SK-N-SH treated with all-trans-retinoic acid at 6 μM for 48 hours (cell line): ENCODE data around the gene MPI.

Source experiments
- ATAC-seq: fragments of 200-7000 bp; cut with Tn5 transposase; 3 replicates; pipeline ENCODE4 v1.9.1; 2020; ENCODE audit warnings: mild to moderate bottlenecking, moderate library complexity
- ARNTL ChIP-seq: fragments of 450-650 bp; formaldehyde crosslinking; IDR thresholded peaks from 2 replicates; pipeline ENCODE4 v1.5.0; 2020; ENCODE audit warnings: low read depth, mild to moderate bottlenecking, moderate library complexity, borderline replicate concordance
- CSDC2 ChIP-seq: fragments of 250-450 bp; sonication (Bioruptor Pico); IDR thresholded peaks from 2 replicates; pipeline ENCODE4 v1.5.0; 2020; ENCODE audit warnings: mild to moderate bottlenecking, moderate library complexity
- GLIS3 ChIP-seq: fragments of 250-450 bp; sonication (Bioruptor Pico); IDR thresholded peaks from 2 replicates; pipeline ENCODE4 v1.5.0; 2020; ENCODE audit warnings: mild to moderate bottlenecking, moderate library complexity
- ISL1 ChIP-seq: fragments of 250-450 bp; sonication (Bioruptor Pico); IDR thresholded peaks from 2 replicates; pipeline ENCODE4 v2.1.2; 2022; ENCODE audit warnings: mild to moderate bottlenecking, moderate library complexity
- OSR1 ChIP-seq: fragments of 250-450 bp; sonication (Bioruptor Pico); IDR thresholded peaks from 2 replicates; pipeline ENCODE4 v1.8.0; 2022; ENCODE audit warnings: moderate library complexity, mild to moderate bottlenecking, inconsistent platforms
- RARB ChIP-seq: fragments of 250-450 bp; sonication (Bioruptor Pico); IDR thresholded peaks from 2 replicates; pipeline ENCODE4 v1.8.0; 2021; ENCODE audit warnings: mild to moderate bottlenecking, moderate library complexity
- SNAI2 ChIP-seq: fragments of 250-450 bp; sonication (Bioruptor Pico); IDR thresholded peaks from 2 replicates; pipeline ENCODE4 v1.5.0; 2020; ENCODE audit warnings: mild to moderate bottlenecking, moderate library complexity
- TCF4 ChIP-seq: fragments of 250-450 bp; sonication (Bioruptor Pico); IDR thresholded peaks from 2 replicates; pipeline ENCODE4 v1.8.0; 2021; ENCODE audit warnings: mild to moderate bottlenecking, moderate library complexity, borderline replicate concordance
- TOX ChIP-seq: fragments of 250-450 bp; sonication (Bioruptor Pico); IDR thresholded peaks from 2 replicates; pipeline ENCODE4 v1.8.0; 2021; ENCODE audit warnings: mild to moderate bottlenecking, moderate library complexity, borderline replicate concordance
- ZFP3 ChIP-seq: fragments of 250-450 bp; sonication (Bioruptor Pico); IDR thresholded peaks from 2 replicates; pipeline ENCODE4 v1.5.0; 2020; ENCODE audit warnings: mild to moderate bottlenecking, moderate library complexity
- ZFP30 ChIP-seq: fragments of 450-650 bp; formaldehyde crosslinking; IDR thresholded peaks from 2 replicates; pipeline ENCODE4 v1.5.0; 2022; ENCODE audit warnings: mild to moderate bottlenecking, moderate library complexity
- ZNF565 ChIP-seq: fragments of 450-650 bp; formaldehyde crosslinking; conservative IDR thresholded peaks from 2 replicates; pipeline ENCODE4 v1.5.0; 2020; ENCODE audit warnings: low read depth, mild to moderate bottlenecking, moderate library complexity
- ZNF70 ChIP-seq: fragments of 450-650 bp; formaldehyde crosslinking; IDR thresholded peaks from 2 replicates; pipeline ENCODE4 v1.5.0; 2020; ENCODE audit warnings: mild to moderate bottlenecking, moderate library complexity
- ZNF8 ChIP-seq: fragments of 450-650 bp; formaldehyde crosslinking; IDR thresholded peaks from 2 replicates; pipeline ENCODE4 v1.5.0; 2020; ENCODE audit warnings: mild to moderate bottlenecking, moderate library complexity
- TF ChIP-seq, protein P1 (sequence below): fragments of 250-450 bp; sonication (Bioruptor Pico); IDR thresholded peaks from 2 replicates; pipeline ENCODE4 v1.5.0; 2020; ENCODE audit warnings: mild to moderate bottlenecking, moderate library complexity
- TF ChIP-seq, protein P2 (sequence below): fragments of 250-450 bp; sonication (Bioruptor Pico); IDR thresholded peaks from 2 replicates; pipeline ENCODE4 v1.5.1; 2021; ENCODE audit warnings: mild to moderate bottlenecking, moderate library complexity
- TF ChIP-seq, protein P3 (sequence below): fragments of 250-450 bp; sonication (Bioruptor Pico); IDR thresholded peaks from 2 replicates; pipeline ENCODE4 v1.8.0; 2020; ENCODE audit warnings: mild to moderate bottlenecking, moderate library complexity, borderline replicate concordance
- TF ChIP-seq, protein P4 (sequence below): fragments of 250-450 bp; sonication (Bioruptor Pico); IDR thresholded peaks from 2 replicates; pipeline ENCODE4 v1.5.1; 2020; ENCODE audit warnings: low read depth, mild to moderate bottlenecking, moderate library complexity

MPI gene

GRCh38 chr15:74844319-74845207, 45.3 kb upstream of the MPI start:
- TF ChIP-seq TOX (CRISPR knock-in tag) (no peak), ARNTL (CRISPR knock-in tag) (no peak), TCF4 (CRISPR knock-in tag) (no peak), ISL1 (CRISPR knock-in tag) (no peak), GLIS3 (no peak), ZNF70 (CRISPR knock-in tag) (no peak), ZFP3 (no peak), ZNF565 (CRISPR knock-in tag) (no peak), SNAI2 (CRISPR knock-in tag) (no peak), OSR1 (CRISPR knock-in tag) (no peak), RARB (CRISPR knock-in tag) (no peak)
- TF ChIP-seq, protein P1, sequence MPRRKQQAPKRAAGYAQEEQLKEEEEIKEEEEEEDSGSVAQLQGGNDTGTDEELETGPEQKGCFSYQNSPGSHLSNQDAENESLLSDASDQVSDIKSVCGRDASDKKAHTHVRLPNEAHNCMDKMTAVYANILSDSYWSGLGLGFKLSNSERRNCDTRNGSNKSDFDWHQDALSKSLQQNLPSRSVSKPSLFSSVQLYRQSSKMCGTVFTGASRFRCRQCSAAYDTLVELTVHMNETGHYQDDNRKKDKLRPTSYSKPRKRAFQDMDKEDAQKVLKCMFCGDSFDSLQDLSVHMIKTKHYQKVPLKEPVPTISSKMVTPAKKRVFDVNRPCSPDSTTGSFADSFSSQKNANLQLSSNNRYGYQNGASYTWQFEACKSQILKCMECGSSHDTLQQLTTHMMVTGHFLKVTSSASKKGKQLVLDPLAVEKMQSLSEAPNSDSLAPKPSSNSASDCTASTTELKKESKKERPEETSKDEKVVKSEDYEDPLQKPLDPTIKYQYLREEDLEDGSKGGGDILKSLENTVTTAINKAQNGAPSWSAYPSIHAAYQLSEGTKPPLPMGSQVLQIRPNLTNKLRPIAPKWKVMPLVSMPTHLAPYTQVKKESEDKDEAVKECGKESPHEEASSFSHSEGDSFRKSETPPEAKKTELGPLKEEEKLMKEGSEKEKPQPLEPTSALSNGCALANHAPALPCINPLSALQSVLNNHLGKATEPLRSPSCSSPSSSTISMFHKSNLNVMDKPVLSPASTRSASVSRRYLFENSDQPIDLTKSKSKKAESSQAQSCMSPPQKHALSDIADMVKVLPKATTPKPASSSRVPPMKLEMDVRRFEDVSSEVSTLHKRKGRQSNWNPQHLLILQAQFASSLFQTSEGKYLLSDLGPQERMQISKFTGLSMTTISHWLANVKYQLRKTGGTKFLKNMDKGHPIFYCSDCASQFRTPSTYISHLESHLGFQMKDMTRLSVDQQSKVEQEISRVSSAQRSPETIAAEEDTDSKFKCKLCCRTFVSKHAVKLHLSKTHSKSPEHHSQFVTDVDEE (CRISPR knock-in tag) = no peak
- TF ChIP-seq, protein P2, sequence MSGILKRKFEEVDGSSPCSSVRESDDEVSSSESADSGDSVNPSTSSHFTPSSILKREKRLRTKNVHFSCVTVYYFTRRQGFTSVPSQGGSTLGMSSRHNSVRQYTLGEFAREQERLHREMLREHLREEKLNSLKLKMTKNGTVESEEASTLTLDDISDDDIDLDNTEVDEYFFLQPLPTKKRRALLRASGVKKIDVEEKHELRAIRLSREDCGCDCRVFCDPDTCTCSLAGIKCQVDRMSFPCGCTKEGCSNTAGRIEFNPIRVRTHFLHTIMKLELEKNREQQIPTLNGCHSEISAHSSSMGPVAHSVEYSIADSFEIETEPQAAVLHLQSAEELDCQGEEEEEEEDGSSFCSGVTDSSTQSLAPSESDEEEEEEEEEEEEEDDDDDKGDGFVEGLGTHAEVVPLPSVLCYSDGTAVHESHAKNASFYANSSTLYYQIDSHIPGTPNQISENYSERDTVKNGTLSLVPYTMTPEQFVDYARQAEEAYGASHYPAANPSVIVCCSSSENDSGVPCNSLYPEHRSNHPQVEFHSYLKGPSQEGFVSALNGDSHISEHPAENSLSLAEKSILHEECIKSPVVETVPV = no peak
- TF ChIP-seq, protein P3, sequence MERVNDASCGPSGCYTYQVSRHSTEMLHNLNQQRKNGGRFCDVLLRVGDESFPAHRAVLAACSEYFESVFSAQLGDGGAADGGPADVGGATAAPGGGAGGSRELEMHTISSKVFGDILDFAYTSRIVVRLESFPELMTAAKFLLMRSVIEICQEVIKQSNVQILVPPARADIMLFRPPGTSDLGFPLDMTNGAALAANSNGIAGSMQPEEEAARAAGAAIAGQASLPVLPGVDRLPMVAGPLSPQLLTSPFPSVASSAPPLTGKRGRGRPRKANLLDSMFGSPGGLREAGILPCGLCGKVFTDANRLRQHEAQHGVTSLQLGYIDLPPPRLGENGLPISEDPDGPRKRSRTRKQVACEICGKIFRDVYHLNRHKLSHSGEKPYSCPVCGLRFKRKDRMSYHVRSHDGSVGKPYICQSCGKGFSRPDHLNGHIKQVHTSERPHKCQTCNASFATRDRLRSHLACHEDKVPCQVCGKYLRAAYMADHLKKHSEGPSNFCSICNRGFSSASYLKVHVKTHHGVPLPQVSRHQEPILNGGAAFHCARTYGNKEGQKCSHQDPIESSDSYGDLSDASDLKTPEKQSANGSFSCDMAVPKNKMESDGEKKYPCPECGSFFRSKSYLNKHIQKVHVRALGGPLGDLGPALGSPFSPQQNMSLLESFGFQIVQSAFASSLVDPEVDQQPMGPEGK (CRISPR knock-in tag) = no peak
- no peak for ATAC-seq

- ATAC-seq = no peak
- TF ChIP-seq ZNF8 (CRISPR knock-in tag) (no peak), ZFP30 (CRISPR knock-in tag) (no peak), ZNF565 (CRISPR knock-in tag) (no peak), OSR1 (CRISPR knock-in tag) (no peak), CSDC2 (CRISPR knock-in tag) (no peak)
- TF ChIP-seq, protein P1 (CRISPR knock-in tag) = no peak
- TF ChIP-seq, protein P2 = no peak
- TF ChIP-seq, protein P4, sequence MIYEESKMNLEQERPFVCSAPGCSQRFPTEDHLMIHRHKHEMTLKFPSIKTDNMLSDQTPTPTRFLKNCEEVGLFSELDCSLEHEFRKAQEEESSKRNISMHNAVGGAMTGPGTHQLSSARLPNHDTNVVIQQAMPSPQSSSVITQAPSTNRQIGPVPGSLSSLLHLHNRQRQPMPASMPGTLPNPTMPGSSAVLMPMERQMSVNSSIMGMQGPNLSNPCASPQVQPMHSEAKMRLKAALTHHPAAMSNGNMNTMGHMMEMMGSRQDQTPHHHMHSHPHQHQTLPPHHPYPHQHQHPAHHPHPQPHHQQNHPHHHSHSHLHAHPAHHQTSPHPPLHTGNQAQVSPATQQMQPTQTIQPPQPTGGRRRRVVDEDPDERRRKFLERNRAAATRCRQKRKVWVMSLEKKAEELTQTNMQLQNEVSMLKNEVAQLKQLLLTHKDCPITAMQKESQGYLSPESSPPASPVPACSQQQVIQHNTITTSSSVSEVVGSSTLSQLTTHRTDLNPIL (CRISPR knock-in tag) = no peak
Observed at GRCh38 chr15:74845208-74845568, 44.7 kb upstream of the MPI start.
